ENCODE data around the gene TNS2.

DNA sequence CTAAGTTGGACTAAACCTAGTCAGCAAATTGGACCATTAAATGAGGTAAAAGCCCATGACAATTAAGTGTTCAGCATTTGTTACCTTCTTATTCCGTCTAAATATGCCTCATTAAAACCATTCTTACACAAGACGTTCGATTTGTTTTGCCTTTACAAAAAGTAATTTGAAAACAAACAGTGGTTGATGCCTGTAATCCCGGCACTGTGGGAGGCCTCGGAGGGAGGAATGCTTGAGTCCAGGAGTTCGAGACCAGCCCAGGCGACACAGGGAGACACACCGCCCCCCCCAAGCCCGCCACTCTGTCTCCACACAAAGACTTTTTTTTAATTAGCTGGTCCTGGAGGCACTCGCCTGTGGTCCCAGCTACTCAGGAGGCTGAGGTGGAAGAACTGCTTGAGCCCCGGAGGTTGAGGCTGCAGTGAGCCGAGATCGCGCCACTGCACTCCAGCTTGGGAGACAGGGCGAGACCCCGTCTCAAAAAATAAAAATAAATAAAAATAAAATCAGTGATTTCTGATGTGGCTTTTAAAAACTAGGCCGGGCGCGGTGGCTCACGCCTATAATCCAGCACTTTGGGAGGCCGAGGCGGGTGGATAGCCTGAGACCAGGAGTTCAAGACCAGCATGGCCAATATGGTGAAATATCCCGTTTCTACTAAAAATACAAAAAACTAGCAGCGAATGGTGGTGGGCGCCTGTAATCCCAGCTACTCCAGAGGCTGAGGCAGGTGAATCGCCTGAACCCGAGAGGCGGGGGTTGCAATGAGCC is 44.5 kb upstream of the TNS2 start:
- TF ChIP-seq, protein P1, sequence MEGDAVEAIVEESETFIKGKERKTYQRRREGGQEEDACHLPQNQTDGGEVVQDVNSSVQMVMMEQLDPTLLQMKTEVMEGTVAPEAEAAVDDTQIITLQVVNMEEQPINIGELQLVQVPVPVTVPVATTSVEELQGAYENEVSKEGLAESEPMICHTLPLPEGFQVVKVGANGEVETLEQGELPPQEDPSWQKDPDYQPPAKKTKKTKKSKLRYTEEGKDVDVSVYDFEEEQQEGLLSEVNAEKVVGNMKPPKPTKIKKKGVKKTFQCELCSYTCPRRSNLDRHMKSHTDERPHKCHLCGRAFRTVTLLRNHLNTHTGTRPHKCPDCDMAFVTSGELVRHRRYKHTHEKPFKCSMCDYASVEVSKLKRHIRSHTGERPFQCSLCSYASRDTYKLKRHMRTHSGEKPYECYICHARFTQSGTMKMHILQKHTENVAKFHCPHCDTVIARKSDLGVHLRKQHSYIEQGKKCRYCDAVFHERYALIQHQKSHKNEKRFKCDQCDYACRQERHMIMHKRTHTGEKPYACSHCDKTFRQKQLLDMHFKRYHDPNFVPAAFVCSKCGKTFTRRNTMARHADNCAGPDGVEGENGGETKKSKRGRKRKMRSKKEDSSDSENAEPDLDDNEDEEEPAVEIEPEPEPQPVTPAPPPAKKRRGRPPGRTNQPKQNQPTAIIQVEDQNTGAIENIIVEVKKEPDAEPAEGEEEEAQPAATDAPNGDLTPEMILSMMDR (IDR thresholded peaks at IDR 0.05) = no peak
- no peak for TF ChIP-seq EZH2 (IDR thresholded peaks at IDR 0.05; ENCODE audit: borderline replicate concordance, insufficient read depth, low read depth, low read length, poor library complexity, severe bottlenecking)
